Measurements from ENCODE around the gene SPRR2B. TPM values are rescaled to one million over a fixed set of nuclear protein-coding genes. Genes with fewer than 3 reads are reported as not detected.

Gene SPRR2B
- total and polyA plus RNA-seq, 10 of the 15 experiments (the other 5 are each of a cell fraction or from before 2014, with no cell fraction given): not detected

DNA sequence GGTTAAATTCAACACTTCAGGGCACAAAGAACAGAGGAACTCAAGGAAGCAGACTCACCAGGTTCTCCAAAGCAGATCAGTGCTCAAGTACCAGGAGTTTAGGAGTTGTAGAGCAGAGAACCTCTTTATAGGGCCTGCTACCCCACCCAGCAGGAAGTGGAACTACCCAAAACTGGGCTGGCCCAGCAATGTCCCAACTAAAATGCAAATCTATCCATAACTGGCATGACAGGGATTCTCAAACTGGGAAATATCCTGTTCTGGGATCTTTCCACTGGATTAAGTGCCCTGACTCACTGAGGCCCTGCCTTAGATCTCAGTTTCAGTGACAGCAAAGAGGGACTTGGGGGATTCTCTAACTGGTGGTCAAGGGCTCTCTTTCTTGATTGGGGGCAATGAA lies 23.0 kb upstream of the SPRR2B start, which contains the start of gene SPRR2E:
Gene SPRR2E, minus strand, starts transcription at position 101 of the 400 bp plus-strand sequence. CDS start 775 bp downstream, outside the sequence.
- FAIRE-seq: no peak

GRCh38 chr1:153087652-153088051 lies 16.2 kb upstream of the SPRR2B start:
- Histone ChIP-seq H3K79me2 (ENCODE audit: control insufficient read depth, insufficient read depth, low read length) (no peaks in the 10 kb centered on the region), H4K20me1 (ENCODE audit: control insufficient read depth, insufficient read depth) (no peaks in the 10 kb centered on the region), H3K27me3 (replicated peaks in 1 of 2; ENCODE audit: control insufficient read depth in 2 of 2, insufficient read depth in 2 of 2, low read length in 1 of 2) (no peaks in the 10 kb centered on the region; a peak in 1 of 4 replicates), H3K9me3 (replicated peaks; ENCODE audit: control insufficient read depth, insufficient read depth, low read length) (no peaks in the 10 kb centered on the region), H3K4me2 (ENCODE audit: control insufficient read depth, insufficient read depth) (no peak overlapping the region), H2AFZ (ENCODE audit: control insufficient read depth, low read depth, low read length) (no peak overlapping the region), H3K36me3 (ENCODE audit: control insufficient read depth in 2 of 2, insufficient read depth in 2 of 2, low read length in 1 of 2) (no peaks in the 10 kb centered on the region), H3K27ac (ENCODE audit: control insufficient read depth, insufficient read depth) (no peak overlapping the region), H3K9ac (ENCODE audit: control insufficient read depth, insufficient read depth, low read length) (no peak overlapping the region), H3K4me1 (ENCODE audit: control insufficient read depth, insufficient read depth, low read length) (no peaks in the 10 kb centered on the region), H3K4me3 (no peak overlapping the region)
- ChIA-PET RAD21 (ENCODE audit: unreplicated experiment) (no interaction called here), SMC1A (ENCODE audit: uncharacterized antibody, unreplicated experiment) (interaction anchor here (1.7 kb wide), 1 partner anchor 18 kb away, joined by 3 read pairs; no protein-coding TSS in a partner anchor), POLR2A (no interaction called here), CTCF (interaction anchor here (1.0 kb wide), 1 partner anchor 27 kb away, joined by 3 read pairs; no protein-coding TSS in a partner anchor)
- FAIRE-seq (no peak), ATAC-seq (no peak), DNase-seq (ENCODE audit: low read depth, low spot score) (no peak)
- intact Hi-C loops (cut with micrococcal nuclease; ENCODE audit: unreplicated experiment) (no loop called here), in situ Hi-C loops (cut with MboI) (no loop called here)
- BruUV-seq (replicated peaks): no TSS peak
- 41% methylated on average over 1 of the region's 1 CpG for WGBS (ENCODE audit: insufficient coverage, insufficient replicate concordance, low lambda C conversion rate, missing lambda C conversion rate)
- no peak for TF ChIP-seq EGR1 (IDR thresholded peaks at IDR 0.05; ENCODE audit: borderline replicate concordance in 1 of 2, low read depth in 2 of 2, low read length in 2 of 2)
- TF ChIP-seq CHD2 (IDR thresholded peaks at IDR 0.05; ENCODE audit: borderline replicate concordance, low read depth, low read length): no peak
- TF ChIP-seq ZBTB40 (IDR thresholded peaks at IDR 0.05; ENCODE audit: borderline replicate concordance): no peak
- no peak for TF ChIP-seq BHLHE40 (IDR thresholded peaks at IDR 0.05; ENCODE audit: borderline replicate concordance in 1 of 2, low read depth in 2 of 2, low read length in 1 of 2)
- no peak for TF ChIP-seq EZH2 (IDR thresholded peaks at IDR 0.05; ENCODE audit: borderline replicate concordance, control insufficient read depth, low read depth, low read length)
- no peak for TF ChIP-seq KLF5 (IDR thresholded peaks at IDR 0.05; ENCODE audit: partially characterized antibody)

More for the DNA sequence above, 23.0 kb upstream of the SPRR2B start, which contains the start of gene SPRR2E:
- ChIA-PET CTCF (no interaction called here), POLR2A (no interaction called here), RAD21 (ENCODE audit: unreplicated experiment) (no interaction called here), SMC1A (ENCODE audit: uncharacterized antibody, unreplicated experiment) (interaction anchor here (1.7 kb wide), 1 partner anchor 9 kb away, joined by 5 read pairs; no protein-coding TSS in a partner anchor)
- no peaks in the 10 kb centered on the region for H3K79me2 ChIP-seq (ENCODE audit: control insufficient read depth, insufficient read depth, low read length)
- H3K4me3 ChIP-seq: no peak within 1 kb of the TSS
- no peaks in the 10 kb centered on the region for H3K9me3 ChIP-seq (replicated peaks; ENCODE audit: control insufficient read depth, insufficient read depth, low read length)
- in situ Hi-C loops (cut with MboI) (no loop called here), intact Hi-C loops (cut with micrococcal nuclease; ENCODE audit: unreplicated experiment) (no loop called here)
- TF ChIP-seq IRF3 (IDR thresholded peaks at IDR 0.05): no peak
- no peak for TF ChIP-seq MYC (IDR thresholded peaks at IDR 0.05; ENCODE audit: insufficient read depth, insufficient read length, insufficient replicate concordance, low read length, severe bottlenecking)
- TF ChIP-seq BCL11A (IDR thresholded peaks at IDR 0.05; ENCODE audit: low read depth, low read length): no peak
- no peak for TF ChIP-seq ATF3 (IDR thresholded peaks at IDR 0.05; ENCODE audit: borderline replicate concordance, extremely low read depth, low read depth, low read length)
- no peak within 1 kb of the TSS for H2AFZ ChIP-seq (ENCODE audit: control insufficient read depth, low read depth, low read length)
- DNase-seq (ENCODE audit: low read depth, low spot score): no peak
- no peak within 1 kb of the TSS for H3K27ac ChIP-seq (ENCODE audit: control insufficient read depth, insufficient read depth)
- no peaks in the 10 kb centered on the region for H3K4me1 ChIP-seq (ENCODE audit: control insufficient read depth, insufficient read depth, low read length)
- H3K27me3 ChIP-seq (replicated peaks in 1 of 2; ENCODE audit: control insufficient read depth in 2 of 2, insufficient read depth in 2 of 2, low read length in 1 of 2): no peaks in the 10 kb centered on the region
- H3K36me3 ChIP-seq (ENCODE audit: control insufficient read depth in 2 of 2, insufficient read depth in 2 of 2, low read length in 1 of 2): no peaks in the 10 kb centered on the region
- BruUV-seq (replicated peaks): no TSS peak
- no peak within 1 kb of the TSS for H3K9ac ChIP-seq (ENCODE audit: control insufficient read depth, insufficient read depth, low read length)
- H3K4me2 ChIP-seq (ENCODE audit: control insufficient read depth, insufficient read depth): no peak within 1 kb of the TSS
- no peak for ATAC-seq
- no peaks in the 10 kb centered on the region for H4K20me1 ChIP-seq (ENCODE audit: control insufficient read depth, insufficient read depth)
